NCI-H187 (cell line): ENCODE data around the gene TCF19.

ENCODE experiments used
- DNase-seq, 2 experiments: peaks; one replicate each; lab custom pipeline; 2025; lab: John Stamatoyannopoulos, UW

TCF19 gene

DNA sequence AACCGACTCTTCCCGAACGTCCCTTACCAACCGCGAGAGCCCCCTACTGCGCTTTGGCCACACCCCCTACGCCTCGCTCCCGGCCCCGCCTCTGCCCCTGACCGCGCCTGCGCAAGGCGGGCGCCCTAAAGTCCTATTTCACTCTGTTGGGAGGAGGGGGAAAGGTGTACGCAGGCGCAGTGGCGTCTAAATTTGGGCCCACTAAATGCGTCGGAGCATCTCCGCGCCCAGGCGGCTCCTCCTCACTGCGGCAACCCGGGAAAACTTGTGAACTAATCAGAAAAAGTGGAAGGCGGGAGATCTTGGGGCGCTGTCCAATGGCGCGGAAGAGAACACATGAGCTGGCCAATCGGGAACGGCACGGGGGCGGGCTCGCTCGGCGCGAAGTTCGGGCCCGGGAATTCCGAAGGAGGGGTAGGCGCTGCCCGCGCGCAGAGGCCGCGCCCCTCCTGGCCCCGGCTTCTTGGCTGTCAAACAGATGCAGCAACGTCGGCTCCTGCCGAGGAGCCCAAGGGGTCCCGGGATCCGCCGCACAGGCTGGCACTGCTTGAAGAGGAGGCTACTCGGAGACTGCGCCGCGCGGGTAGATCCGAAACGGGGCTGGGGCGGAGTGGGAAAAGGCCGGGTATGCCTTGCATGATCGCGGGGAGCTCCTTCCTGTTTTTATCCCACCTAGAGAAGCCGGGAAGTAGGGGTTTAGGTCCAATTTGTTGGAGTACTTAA, at the start of gene TCF19:
Gene TCF19, plus strand, starts transcription at position 450 of the 723 bp plus-strand sequence. CDS start 881 bp downstream, outside the sequence.
- peak; percentile 94 to 95 for DNase-seq

DNA sequence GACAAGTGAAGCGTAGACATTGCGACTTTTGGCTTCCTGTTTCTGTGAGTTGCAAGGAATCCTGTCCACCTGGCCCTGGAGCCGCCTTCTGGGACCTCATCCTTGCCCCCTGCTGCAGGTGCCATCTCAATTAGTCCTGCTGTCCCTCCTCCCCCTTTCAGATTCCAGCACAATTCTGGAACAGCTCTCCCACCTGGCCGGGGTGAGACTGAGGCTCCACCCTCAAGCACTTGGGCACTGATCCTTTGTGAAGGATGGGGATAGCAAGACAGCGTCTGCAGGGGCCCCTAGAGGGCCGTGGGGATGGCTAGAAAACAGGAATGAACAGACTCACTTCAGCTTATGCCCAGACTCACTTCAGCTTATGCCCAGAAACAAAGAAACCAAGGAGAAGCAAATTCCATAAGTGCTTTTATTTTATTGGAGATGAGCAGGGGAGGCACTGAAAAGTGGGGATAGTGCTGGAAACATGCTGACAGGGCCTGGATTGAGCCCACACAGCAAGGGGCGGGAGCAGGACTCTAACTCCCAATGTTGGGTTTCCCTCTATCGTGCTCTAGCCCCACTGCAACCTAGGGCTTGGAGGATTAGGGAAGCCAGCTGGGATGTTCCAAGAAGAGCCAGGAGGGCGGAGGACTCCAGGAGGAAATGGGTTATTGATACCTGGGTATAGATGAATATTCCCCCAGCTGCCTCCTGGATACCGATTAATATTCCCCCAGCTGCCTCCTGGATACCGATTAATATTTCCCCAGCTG, 47.4 kb upstream of the TCF19 start:
- no peak for DNase-seq

GRCh38 chr6:31111712-31112111, 46.7 kb upstream of the TCF19 start:
- no peak for DNase-seq

- DNase-seq: no peak
Measured at GRCh38 chr6:31112478-31112877, 45.9 kb upstream of the TCF19 start, which contains the start of gene C6orf15. Gene C6orf15, minus strand, starts transcription at chr6:31112575. Its CDS starts 20 bp downstream, at chr6:31112555.

- no peak for DNase-seq
Measured at GRCh38 chr6:31113861-31114540, 44.4 kb upstream of the TCF19 start.

DNA sequence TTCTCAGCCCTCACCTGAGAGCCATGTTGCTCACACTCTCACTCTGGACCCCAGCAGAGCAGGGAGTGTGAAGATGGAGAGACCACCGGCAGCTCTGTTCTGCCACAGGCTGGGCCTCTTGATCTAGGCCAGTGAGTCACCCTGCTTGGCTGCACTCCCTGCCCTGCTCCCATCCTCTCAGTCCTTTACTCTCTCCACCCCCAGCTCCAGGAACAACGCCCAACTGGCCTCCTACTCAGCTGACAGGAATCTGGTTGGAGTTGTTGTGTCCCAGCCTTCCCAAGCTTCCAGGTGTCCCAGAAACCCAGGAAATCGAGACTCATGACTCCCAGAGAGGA, 43.9 kb upstream of the TCF19 start, which contains the start of gene PSORS1C1:
Gene PSORS1C1, plus strand, starts transcription at position 260 of the 338 bp plus-strand sequence. CDS start 14,833 bp downstream, outside the sequence.
- no peak for DNase-seq

DNA sequence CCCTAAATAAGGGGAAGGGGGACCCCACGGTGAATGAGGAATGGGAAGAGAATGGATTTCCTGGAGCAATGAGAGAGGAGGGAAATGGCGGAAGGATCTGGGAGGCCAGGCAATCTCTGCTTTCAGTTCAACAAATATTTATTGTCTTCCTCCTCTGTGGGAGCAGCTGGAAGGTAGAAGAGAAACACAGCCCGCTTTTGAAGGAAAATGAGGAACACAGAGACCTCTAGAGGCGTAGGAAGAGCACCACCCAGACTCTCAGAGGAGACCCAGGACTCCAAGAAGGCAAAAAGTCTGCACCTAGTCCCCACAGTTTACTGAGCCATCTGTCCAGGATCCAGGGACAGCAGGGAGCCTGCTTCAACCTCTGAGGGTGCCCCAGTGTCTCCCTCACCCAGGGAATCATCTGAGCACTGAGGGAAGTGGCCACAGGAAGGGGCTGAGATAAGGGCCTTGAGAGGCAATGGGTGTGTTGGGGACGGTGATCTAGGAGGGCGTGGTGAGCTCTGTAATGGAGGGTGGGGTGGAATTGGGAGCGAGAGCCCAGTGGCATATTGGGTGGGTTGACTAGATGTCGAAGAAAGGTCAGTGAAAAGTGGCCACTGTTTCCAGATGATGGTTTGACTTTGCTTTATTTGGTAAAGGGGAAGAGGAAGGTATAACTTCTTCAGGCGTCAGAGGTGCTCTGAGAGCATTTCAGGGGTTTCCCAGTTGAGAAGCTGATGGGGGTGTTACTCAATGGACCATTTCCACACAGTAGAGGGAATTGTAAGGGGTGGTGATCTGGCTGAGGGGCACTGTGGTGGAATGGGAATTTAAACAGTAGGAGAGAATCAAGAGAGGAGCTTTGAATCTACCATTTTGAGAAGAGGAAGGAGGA, 43.2 kb upstream of the TCF19 start:
- no peak for DNase-seq

DNA sequence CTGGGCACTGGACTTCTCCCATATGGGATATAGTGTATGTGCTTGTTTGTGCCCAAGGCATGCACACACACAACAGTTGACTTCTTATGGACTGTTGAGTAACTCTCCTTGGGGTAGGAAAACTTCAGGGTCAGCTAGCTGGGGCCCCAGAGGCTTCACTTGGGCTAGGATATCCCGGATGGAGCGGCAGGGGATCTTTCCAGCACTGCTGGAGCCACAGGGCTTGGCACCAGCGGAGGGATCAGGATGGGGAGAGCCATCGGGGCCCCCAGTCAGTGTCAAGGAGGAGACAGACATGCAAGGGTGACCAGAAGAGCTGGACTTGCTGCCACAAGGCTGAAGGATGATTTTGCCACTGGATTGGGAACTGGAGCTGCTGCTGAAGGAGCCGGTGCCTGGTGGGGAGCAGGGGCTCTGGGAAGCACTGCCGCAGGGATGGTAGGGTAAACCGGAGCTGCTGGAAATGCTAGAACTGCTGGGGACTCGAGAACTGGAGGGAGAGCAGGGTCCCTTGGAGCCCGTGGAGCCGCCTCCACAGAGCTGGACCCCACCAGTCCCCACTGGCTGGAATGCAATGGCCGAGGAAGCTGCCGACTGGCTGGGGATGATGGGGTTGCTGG, 42.3 kb upstream of the TCF19 start:
- no peak for DNase-seq

DNA sequence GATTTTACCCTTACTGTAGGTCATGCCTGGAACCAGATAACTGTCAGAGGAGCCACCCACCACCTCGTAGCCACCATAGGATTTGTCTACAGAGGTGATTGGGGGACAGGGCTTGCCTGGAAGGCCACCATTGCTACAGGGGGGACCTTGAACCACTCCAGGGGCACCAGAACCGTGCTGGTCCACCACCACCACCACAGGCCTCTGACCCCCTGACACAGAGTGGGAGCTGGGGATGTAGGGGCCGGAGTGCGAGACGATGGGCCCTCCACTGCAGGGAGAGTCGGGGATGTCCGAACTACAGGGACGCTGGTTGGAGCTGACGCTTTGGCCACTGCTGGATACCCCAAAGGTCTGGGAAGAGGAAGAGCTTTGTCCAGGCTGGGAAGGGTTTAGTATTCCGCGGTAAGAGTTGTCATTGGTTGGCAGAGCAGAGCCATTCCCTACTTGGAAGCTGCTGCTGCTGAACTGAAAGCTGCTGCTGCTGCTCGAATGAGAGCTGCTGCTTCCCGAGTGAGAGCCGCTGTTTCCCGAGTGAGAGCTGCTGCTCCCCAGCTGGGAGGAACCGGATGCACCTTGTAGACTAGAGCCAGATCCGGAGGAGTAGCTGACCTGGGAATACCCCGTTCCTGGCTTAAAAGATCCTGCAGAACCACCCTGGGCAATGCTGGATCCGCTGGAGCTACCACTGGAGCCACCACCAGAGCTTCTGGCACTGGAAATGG, 41.6 kb upstream of the TCF19 start:
- no peak for DNase-seq

- no peak for DNase-seq
Measured at GRCh38 chr6:31118178-31118577, 40.2 kb upstream of the TCF19 start.

- DNase-seq: no peak
Measured at GRCh38 chr6:31120151-31120915, 38.1 kb upstream of the TCF19 start, which contains the start of gene CDSN. Gene CDSN, minus strand, starts transcription at chr6:31120446. Its CDS starts 27 bp downstream, at chr6:31120419.

GRCh38 chr6:31121131-31121790, 37.1 kb upstream of the TCF19 start:
- DNase-seq: no peak

DNA sequence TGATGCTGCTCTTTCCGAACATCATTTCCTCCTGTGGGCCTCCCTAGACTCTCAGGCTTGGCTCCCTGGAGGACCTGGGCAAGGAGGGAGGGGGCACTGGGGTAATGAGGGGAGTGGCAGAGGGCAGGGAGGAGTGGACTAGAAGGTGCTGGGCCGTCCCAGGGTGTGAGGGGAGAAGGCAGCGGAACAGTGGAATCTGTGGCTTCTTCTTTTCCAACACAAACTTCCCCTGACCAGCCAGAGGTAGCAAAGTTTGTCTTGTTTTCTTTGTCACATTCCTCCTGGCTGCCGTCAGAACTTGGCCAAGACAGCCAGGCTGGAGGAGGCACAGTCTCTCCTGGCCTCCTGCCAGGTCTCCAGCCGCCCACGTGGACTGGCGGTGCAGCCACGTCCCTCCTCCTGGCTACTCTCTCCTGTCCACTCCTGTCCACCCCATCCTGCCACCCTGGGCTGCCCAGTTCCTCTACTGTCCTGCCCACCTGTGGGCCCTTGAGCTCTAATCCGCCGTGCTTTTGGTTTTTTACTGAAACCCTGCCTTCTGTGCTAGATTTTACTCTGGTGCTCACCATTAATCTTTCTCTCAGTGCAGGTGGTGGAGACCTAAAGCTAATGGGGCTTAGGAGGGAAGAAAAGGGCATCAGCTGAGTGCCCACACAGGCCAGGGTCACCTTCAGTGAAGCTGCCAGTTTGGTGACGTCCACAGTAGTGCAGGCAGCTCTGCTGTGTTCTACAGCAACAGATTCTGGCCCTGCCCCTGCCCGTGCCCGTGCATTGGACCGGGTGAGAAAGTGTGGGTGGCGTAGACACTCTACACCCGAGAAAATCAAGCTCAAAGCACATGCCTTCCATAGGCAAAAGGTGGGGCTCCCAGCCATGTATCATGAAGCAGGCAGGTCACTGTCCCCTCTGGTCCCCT, 35.3 kb upstream of the TCF19 start:
- DNase-seq: no peak

DNA sequence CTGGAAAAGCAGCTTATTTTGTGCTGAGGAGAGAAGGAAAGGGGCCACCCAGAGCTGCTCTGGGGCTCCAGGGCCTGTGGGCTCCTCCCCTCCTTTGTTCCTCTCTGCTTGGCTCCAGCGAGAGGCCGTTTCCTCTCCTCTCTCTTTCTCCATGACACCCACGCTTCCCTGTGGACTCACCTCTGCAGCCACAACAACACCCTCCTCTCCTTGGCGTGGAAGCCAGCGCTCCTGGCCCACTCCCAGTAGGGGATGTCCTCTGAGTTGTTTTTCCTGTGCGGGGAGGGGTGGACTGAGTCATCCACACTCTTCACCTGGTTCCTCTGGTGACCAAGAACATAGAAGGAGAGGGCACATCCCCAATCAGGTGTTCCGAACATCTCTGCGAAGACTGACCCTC, 33.2 kb upstream of the TCF19 start:
- DNase-seq: no peak

- no peak for DNase-seq
Measured at GRCh38 chr6:31125586-31126363, 32.6 kb upstream of the TCF19 start.

DNA sequence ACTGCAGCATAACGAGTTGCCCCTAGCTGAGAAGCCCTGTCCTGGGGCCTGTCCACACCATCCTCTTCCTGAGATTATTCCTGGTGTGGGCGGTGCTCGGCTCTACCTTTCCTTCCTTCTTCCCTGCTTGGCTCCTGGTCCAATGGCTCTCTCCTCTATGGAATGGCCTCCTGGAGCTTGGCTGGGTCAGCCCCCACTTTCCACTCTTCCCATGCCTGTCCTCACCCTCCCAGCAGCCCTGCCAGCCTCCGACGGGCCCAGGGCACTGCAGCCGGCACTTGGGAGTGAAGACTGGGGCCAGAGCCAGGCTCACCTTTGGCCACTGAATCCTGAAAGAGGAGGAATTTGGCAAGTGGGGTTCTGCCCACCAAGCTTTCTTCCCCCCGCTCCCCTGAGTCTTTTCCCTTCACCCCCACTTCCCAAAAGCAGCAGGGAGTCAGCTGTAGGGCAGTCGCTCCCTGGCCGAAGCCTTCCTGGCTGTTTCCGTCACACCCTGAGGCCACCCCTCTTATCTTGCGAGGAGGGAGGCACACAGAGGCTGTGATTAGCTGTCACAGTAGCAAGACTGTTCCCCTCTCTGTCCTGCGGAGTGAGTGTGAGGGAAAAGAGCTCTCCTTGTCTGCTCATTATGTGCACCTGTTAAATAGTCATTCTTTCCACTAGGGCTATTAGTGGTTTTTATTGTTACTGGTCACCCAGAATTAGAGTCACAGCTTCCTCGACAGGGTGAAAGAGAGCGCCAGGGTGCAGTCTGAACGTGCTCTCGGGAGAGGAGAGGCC, 31.8 kb upstream of the TCF19 start:
- DNase-seq: no peak
